ENCODE data around the gene PRKD2.

- TF ChIP-seq NANOG (IDR thresholded peaks at IDR 0.05; ENCODE audit: borderline replicate concordance) (no peak), EZH2phosphoT487 (IDR thresholded peaks at IDR 0.05; ENCODE audit: unreplicated experiment) (no peak), ZNF462 (CRISPR knock-in tag; IDR thresholded peaks at IDR 0.05) (no peak), CTCF (conservative IDR thresholded peaks at IDR 0.05; ENCODE audit: low read depth in 2 of 2) (no peak), POLR2AphosphoS5 (IDR thresholded peaks at IDR 0.05; ENCODE audit: low read depth) (no peak), EZH2 (IDR thresholded peaks at IDR 0.05; ENCODE audit: low read depth, unreplicated experiment) (no peak), REST (IDR thresholded peaks at IDR 0.05; ENCODE audit: unreplicated experiment) (no peak)
These were observed 86.2 kb downstream of the PRKD2 start for GRCh38 chr19:46630586-46631205.
